Astrocyte of the cerebellum (primary cell): ENCODE measurements around the gene MAB21L2.

Source experiments
- DNase-seq: peaks from one replicate; pipeline ENCODE4 v3.0.0-alpha.2; 2011; ENCODE audit warnings: low read depth
- H3K4me3 ChIP-seq: 2 replicates; pipeline ENCODE4 v1.5.1; 2011; ENCODE audit warnings: mild to moderate bottlenecking, low read depth, low read length, moderate library complexity
- in situ Hi-C: cut with HindIII; loops from 2 replicates; pipeline ENCODE4 v1.10.0; 2017; ENCODE audit warnings: low sequenced_read_pairs
- TF ChIP-seq, protein P1 (sequence below): IDR thresholded peaks from 2 replicates; pipeline ENCODE4 v1.5.1; 2012; ENCODE audit warnings: low read length, low read depth, moderate library complexity, mild to moderate bottlenecking; ENCODE audit errors: missing control alignments

MAB21L2 gene

GRCh38 chr4:150581641-150582051, 305 bp upstream of the MAB21L2 start:
- TF ChIP-seq, protein P1, sequence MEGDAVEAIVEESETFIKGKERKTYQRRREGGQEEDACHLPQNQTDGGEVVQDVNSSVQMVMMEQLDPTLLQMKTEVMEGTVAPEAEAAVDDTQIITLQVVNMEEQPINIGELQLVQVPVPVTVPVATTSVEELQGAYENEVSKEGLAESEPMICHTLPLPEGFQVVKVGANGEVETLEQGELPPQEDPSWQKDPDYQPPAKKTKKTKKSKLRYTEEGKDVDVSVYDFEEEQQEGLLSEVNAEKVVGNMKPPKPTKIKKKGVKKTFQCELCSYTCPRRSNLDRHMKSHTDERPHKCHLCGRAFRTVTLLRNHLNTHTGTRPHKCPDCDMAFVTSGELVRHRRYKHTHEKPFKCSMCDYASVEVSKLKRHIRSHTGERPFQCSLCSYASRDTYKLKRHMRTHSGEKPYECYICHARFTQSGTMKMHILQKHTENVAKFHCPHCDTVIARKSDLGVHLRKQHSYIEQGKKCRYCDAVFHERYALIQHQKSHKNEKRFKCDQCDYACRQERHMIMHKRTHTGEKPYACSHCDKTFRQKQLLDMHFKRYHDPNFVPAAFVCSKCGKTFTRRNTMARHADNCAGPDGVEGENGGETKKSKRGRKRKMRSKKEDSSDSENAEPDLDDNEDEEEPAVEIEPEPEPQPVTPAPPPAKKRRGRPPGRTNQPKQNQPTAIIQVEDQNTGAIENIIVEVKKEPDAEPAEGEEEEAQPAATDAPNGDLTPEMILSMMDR = no peak
- in situ Hi-C loops = loop anchor here (25.0 kb wide), 1 partner anchor 294 kb away; no protein-coding TSS in a partner anchor
- DNase-seq = peak; percentile 63
- H3K4me3 ChIP-seq = peak overlapping the region; percentile 67

GRCh38 chr4:150582873-150583286, 929 bp downstream of the MAB21L2 start:
- TF ChIP-seq, protein P1 = no peak
- in situ Hi-C loops = loop anchor here (25.0 kb wide), 1 partner anchor 296 kb away; no protein-coding TSS in a partner anchor
- H3K4me3 ChIP-seq = peak overlapping the region; percentile 67
- no peak for DNase-seq

DNA sequence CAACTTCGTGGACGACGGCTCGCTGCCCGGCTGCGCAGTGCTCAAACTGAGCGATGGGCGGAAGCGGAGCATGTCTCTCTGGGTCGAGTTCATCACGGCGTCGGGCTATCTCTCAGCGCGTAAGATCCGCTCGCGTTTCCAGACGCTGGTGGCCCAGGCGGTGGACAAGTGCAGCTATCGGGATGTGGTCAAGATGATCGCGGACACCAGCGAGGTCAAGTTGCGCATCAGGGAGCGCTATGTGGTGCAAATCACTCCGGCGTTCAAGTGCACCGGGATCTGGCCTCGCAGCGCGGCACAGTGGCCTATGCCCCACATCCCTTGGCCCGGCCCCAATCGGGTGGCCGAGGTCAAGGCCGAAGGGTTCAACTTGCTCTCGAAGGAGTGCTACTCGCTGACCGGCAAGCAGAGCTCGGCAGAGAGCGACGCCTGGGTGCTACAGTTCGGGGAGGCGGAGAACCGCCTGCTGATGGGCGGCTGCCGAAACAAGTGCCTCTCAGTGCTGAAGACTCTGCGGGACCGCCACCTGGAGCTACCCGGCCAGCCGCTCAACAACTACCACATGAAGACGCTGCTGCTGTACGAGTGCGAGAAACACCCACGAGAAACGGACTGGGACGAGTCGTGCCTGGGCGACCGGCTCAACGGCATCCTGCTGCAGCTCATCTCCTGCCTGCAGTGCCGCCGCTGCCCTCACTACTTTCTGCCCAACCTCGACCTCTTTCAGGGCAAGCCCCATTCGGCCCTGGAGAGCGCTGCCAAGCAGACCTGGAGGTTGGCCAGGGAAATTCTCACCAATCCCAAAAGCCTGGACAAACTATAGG, 1.5 kb downstream of the MAB21L2 start:
- peak overlapping the region; percentile 67 for H3K4me3 ChIP-seq
- no peak for DNase-seq
- in situ Hi-C loops = loop anchor here (25.0 kb wide), 1 partner anchor 296 kb away; no protein-coding TSS in a partner anchor
- TF ChIP-seq, protein P1 = no peak

DNA sequence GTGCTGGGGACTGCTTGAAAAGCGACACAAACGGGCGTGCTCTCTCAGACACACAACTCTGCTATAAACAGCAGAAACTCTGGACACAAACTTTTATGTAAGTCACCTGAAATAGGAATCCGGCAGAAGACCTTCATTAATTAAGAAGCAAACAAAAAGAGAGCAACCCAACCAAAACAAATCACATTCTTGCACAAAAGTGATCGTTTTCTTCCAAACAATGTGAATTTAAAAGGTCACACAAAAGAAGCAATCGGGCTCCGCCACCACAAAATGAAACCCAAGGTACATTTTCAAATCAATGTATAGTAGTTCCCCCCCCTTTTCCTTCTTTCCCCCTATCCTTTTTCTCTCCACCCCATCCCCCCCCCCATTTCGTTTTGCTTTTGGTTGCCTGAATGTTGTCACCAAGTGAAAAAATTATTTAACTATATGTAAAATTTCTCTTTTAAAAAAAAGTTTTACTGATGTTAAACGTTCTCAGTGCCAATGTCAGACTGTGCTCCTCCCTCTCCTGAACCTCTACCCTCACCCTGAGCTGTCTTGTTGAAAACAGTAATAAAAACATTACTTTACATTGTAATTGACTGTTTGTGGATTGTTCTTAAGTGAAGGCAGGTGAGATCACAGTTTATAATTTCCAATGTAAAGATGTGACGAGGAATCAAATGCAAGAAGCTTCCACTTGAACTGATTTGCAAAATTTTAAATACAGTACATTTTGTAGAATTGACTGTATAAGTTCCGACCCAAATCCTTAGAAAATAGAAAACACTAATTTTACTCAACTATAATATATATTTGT, 2.4 kb downstream of the MAB21L2 start:
- DNase-seq = no peak
- peak overlapping the region; percentile 67 for H3K4me3 ChIP-seq
- in situ Hi-C loops = loop anchor here (25.0 kb wide), 1 partner anchor 297 kb away; no protein-coding TSS in a partner anchor
- TF ChIP-seq, protein P1 = no peak

- no peak overlapping the region for H3K4me3 ChIP-seq
- TF ChIP-seq, protein P1 = no peak
Measured at GRCh38 chr4:150585611-150586010, 3.7 kb downstream of the MAB21L2 start.

DNA sequence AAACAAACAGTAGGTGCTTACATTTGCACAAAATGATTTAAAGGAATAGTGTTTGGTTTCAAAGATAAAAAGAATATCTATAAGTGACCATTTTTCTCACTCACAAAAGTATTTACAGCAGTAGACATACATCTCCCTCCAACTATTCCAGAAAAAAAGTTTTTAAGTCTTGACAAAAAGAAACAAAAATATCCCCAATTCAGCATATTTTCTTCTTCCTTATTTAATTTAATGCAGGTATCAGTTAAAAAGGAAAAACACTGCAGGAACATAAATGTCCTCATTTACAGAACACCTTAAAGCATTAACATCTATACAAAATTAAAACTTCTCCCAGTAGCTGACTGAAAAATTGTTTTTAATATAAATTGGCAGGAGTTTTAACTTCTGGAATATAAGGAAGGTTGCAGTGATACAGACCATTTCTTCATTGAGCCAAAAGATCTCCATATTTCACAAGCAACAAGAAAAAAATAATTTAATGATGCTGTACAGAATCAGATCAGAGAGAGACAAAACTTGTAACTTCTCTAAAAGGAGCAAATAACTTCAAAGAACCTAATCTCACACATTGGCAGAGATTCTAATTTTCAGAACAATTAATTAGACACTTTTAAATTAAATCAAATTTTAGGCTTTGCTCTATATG, 4.3 kb downstream of the MAB21L2 start:
- no peak overlapping the region for H3K4me3 ChIP-seq
- TF ChIP-seq, protein P1 = no peak
- no peak for DNase-seq
- in situ Hi-C loops = loop anchor here (25.0 kb wide), 1 partner anchor 299 kb away; no protein-coding TSS in a partner anchor

More at GRCh38 chr4:150585611-150586010, 3.7 kb downstream of the MAB21L2 start:
- in situ Hi-C loops = loop anchor here (25.0 kb wide), 1 partner anchor 298 kb away; no protein-coding TSS in a partner anchor
- no peak for DNase-seq
